GM18502 (cell line): Measurements from ENCODE around the gene ILRUN.
"Not testable (repeated sequence)": the region's sequence is repeated elsewhere in the genome, so short reads cannot be mapped to it uniquely, and the experiment has no call there.

ENCODE experiments used
- ATAC-seq: cut with Tn5 transposase; IDR thresholded peaks from one replicate; pipeline ENCODE4 v1.9.1; 2021; ENCODE audit warnings: mild to moderate bottlenecking; ENCODE audit not compliant: unreplicated experiment, poor library complexity

Gene ILRUN

GRCh38 chr6:34697904-34698559 is 1.5 kb upstream of the ILRUN start:
- no peak for ATAC-seq

- ATAC-seq: no peak
These were observed 923 bp upstream of the ILRUN start for GRCh38 chr6:34697544-34697836.

- ATAC-seq: peak; percentile 28
These were observed 303 bp downstream of the ILRUN start for GRCh38 chr6:34696189-34696738.

GRCh38 chr6:34695729-34696188 is 808 bp downstream of the ILRUN start:
- no peak for ATAC-seq

GRCh38 chr6:34692280-34692679 is 4.3 kb downstream of the ILRUN start:
- no peak for ATAC-seq

GRCh38 chr6:34689742-34690141 is 6.8 kb downstream of the ILRUN start:
- ATAC-seq: no peak

GRCh38 chr6:34688956-34689355 is 7.6 kb downstream of the ILRUN start:
- ATAC-seq: no peak

GRCh38 chr6:34684919-34685318 is 11.6 kb downstream of the ILRUN start:
- no peak for ATAC-seq

GRCh38 chr6:34684364-34684763 is 12.2 kb downstream of the ILRUN start:
- ATAC-seq: no peak

- ATAC-seq: no peak
These were observed 15.6 kb downstream of the ILRUN start for GRCh38 chr6:34680802-34681515.

GRCh38 chr6:34680313-34680712 is 16.3 kb downstream of the ILRUN start:
- not testable (repeated sequence) for ATAC-seq

GRCh38 chr6:34679552-34680253 is 16.9 kb downstream of the ILRUN start:
- ATAC-seq: no peak

- no peak for ATAC-seq
These were observed 20.4 kb downstream of the ILRUN start for GRCh38 chr6:34676140-34676539.

GRCh38 chr6:34674930-34675329 is 21.6 kb downstream of the ILRUN start:
- ATAC-seq: not testable (repeated sequence)

GRCh38 chr6:34674268-34674639 is 22.3 kb downstream of the ILRUN start:
- no peak for ATAC-seq

GRCh38 chr6:34673064-34673463 is 23.5 kb downstream of the ILRUN start:
- ATAC-seq: no peak

- ATAC-seq: no peak
These were observed 23.9 kb downstream of the ILRUN start for GRCh38 chr6:34672657-34673043.

- ATAC-seq: peak; percentile 67
These were observed 24.5 kb downstream of the ILRUN start for GRCh38 chr6:34671801-34672656.

- ATAC-seq: no peak
These were observed 25.2 kb downstream of the ILRUN start for GRCh38 chr6:34671367-34671766.

GRCh38 chr6:34668799-34669198 is 27.8 kb downstream of the ILRUN start:
- not testable (repeated sequence) for ATAC-seq
